Heart right ventricle (tissue), 16 donors: ENCODE results near the gene LARGE1. TPM values are rescaled to one million over a fixed set of nuclear protein-coding genes. Genes with fewer than 3 reads are reported as not detected.
"Not testable (repeated sequence)": the region's sequence is repeated elsewhere in the genome, so short reads cannot be mapped to it uniquely, and the experiment has no call there.

ENCODE experiments used
- ATAC-seq, 8 donors: fragments of 200-7000 bp; cut with Tn5 transposase; one replicate each; pipeline ENCODE4 v1.9.1; 2020; ENCODE audit warnings: mild to moderate bottlenecking in 8 of 8, moderate library complexity in 8 of 8, moderate number of reproducible peaks in 1 of 8
- DNase-seq, 2 donors: peaks; one replicate each; pipeline ENCODE4 v3.0.0-alpha.2; 2020
- H3K27ac ChIP-seq, 10 donors: fragments of 200-600 bp; sonication (generic) in 2 of 10; one replicate each; pipeline versions ENCODE4 v1.5.0 to v1.8.0; 2020 to 2022; ENCODE audit warnings: mild to moderate bottlenecking in 3 of 10
- H3K27me3 ChIP-seq, 7 donors: fragments of 200-600 bp; one replicate each; pipeline ENCODE4 v1.8.0; 2021 to 2022; ENCODE audit warnings: mild to moderate bottlenecking in 2 of 7
- H3K36me3 ChIP-seq, 9 donors: fragments of 200-600 bp; sonication (generic) in 1 of 9; one replicate each; pipeline versions ENCODE4 v1.5.0 to v1.8.0; 2020 to 2022; ENCODE audit warnings: mild to moderate bottlenecking in 2 of 9
- H3K4me1 ChIP-seq, 9 donors: fragments of 200-600 bp; sonication (generic) in 1 of 9; one replicate each; pipeline versions ENCODE4 v1.5.0 to v1.8.0; 2020 to 2022; ENCODE audit warnings: mild to moderate bottlenecking in 4 of 9
- H3K4me3 ChIP-seq, 10 donors: fragments of 200-600 bp; sonication (generic) in 2 of 10; one replicate each; pipeline versions ENCODE4 v1.5.0 to v1.8.0; 2020 to 2022; ENCODE audit warnings: mild to moderate bottlenecking in 7 of 10, moderate library complexity in 2 of 10
- H3K9me3 ChIP-seq, 11 donors: fragments of 200-600 bp in 10 of 11; sonication (generic) in 2 of 11; one replicate each; pipeline versions ENCODE4 v1.5.0 to v1.8.0; 2013 to 2022; ENCODE audit warnings: mild to moderate bottlenecking in 2 of 11, control low read depth in 1 of 11, moderate library complexity in 1 of 11
- WGBS, 2 donors: extraction: QIAGEN DNeasy Blood & Tissue Kit; methylation state at CpG; one replicate each; pipeline ENCODE4 v1.1.7; 2013; ENCODE audit warnings: inconsistent platforms in 1 of 2; 5-methylcytosine and 5-hydroxymethylcytosine counted together
- intact Hi-C, 10 donors: fragments of 100-400 bp; cut with DNase I; formaldehyde crosslinking; loops; one replicate each; pipeline versions ENCODE4 v1.11.1 to v1.14.2; 2022
- polyA plus RNA-seq, 2 donors: library from polyadenylated mRNA; stranded (reverse); fragments of 200-250 nt; gene quantifications; one replicate each; pipeline ENCODE4 v1.2.3, GENCODE V29; 2013
- total RNA-seq, 10 donors: library from RNA; stranded (reverse); fragmentation: NEBNext Ultra II Directional in 3 of 10; extraction: Animal tissue kit (Norgen Biotek cat#: 25700) in 3 of 10; gene quantifications; one replicate each; pipeline versions ENCODE4 v1.2.1 to v1.2.4, GENCODE V29; 2021 to 2023
- TF ChIP-seq, protein P1 (sequence below), 9 donors: fragments of 200-600 bp; sonication (generic) in 2 of 9; IDR thresholded peaks; one replicate each; pipeline versions ENCODE4 v1.5.0 to v1.8.0; 2021 to 2022; ENCODE audit warnings: antibody characterized with exemption in 9 of 9, mild to moderate bottlenecking in 5 of 9, moderate library complexity in 1 of 9
- donor health status: Arrhythmogenic right ventricular cardiomyopathy.
- donor health status: ischemic (EF 13 %, LVEDD 7.1; RV severe dilation, severe dysfunction).
- donor health status: healthy with polysubstance abuse.
- donor health status: DM: no; HTN: yes; CAD: no.
- donor health status: DM: no; HTN: no; CAD: no.
- donor health status: ischemic (EF 25% LVEDD 6.9; RV normal size, moderate dysfunction).
- donor health status: ischemic (EF 25% LVEDD 5.7; RV mildly dilated, moderate dysfunction).
- donor health status: healthy.
- donor health status: DM: yes; HTN: yes; CAD: no.
- donor health status: Ischemic cardiomyopathy.
- donor health status: ischemic (EF 35%, LVEDD 5.7; RV mildly dilated, moderate dysfunction).
- donor health status: nonischemic (EF 11% LVEDD 7.7; RV severe dilation, severe dysfunction).
- donor health status: DM: yes; HTN: yes; CAD: no.
- donor health status: PGD.
- donor health status: ischemic (EF 29% LVEDD 5.4; RV normal size, mild dysfunction).
- donor health status: nonischemic (EF 23%, LVEDD 6.1; RV moderate dilation, normal function).

LARGE1 gene
- total and polyA plus RNA-seq, 12 donors, result 33.7 to 184 (median 144) TPM

DNA sequence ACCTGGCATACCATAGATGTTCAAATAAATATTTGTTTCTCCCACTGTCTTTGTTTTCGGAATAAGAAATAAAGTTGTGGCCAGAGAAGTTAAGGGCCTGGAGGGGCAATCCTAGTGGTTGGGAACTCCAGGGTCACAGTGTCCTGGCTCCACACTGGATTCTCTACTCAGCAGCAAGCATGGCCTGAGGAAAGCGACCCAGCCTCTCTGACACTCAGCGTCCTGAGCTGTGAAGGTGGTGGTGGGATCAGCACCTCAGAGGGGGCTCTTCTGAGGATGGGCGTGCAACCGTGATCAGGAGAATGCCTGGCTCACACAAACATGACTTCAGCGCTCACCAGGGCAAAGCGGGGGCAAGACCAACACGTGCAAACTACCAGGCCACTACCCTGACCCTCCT is 59.9 kb downstream of the LARGE1 start:
- no peak for DNase-seq
- ATAC-seq, result no peak
- peaks cover 3 to 53% (median 26%) of the 10 kb centered on the region in 9 donors for H3K4me1 ChIP-seq
- no peaks in the 10 kb centered on the region for H3K36me3 ChIP-seq
- intact Hi-C loops, result loop anchor here in 1 of 10 donors (10.0 kb wide), 1 partner anchor 46 kb away; no protein-coding TSS in a partner anchor
- TF ChIP-seq, protein P1, sequence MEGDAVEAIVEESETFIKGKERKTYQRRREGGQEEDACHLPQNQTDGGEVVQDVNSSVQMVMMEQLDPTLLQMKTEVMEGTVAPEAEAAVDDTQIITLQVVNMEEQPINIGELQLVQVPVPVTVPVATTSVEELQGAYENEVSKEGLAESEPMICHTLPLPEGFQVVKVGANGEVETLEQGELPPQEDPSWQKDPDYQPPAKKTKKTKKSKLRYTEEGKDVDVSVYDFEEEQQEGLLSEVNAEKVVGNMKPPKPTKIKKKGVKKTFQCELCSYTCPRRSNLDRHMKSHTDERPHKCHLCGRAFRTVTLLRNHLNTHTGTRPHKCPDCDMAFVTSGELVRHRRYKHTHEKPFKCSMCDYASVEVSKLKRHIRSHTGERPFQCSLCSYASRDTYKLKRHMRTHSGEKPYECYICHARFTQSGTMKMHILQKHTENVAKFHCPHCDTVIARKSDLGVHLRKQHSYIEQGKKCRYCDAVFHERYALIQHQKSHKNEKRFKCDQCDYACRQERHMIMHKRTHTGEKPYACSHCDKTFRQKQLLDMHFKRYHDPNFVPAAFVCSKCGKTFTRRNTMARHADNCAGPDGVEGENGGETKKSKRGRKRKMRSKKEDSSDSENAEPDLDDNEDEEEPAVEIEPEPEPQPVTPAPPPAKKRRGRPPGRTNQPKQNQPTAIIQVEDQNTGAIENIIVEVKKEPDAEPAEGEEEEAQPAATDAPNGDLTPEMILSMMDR (IDR thresholded peaks at IDR 0.05), result no peak
- H3K9me3 ChIP-seq, result no peaks in the 10 kb centered on the region
- H3K27me3 ChIP-seq, result no peaks in the 10 kb centered on the region
- WGBS, 2 donors, result 81 to 82% methylated on average over 8 of the region's 8 CpGs
- H3K4me3 ChIP-seq, result no peak overlapping the region
- H3K27ac ChIP-seq, result peak overlapping the region in 2 of 10 donors; percentile 20 to 26

DNA sequence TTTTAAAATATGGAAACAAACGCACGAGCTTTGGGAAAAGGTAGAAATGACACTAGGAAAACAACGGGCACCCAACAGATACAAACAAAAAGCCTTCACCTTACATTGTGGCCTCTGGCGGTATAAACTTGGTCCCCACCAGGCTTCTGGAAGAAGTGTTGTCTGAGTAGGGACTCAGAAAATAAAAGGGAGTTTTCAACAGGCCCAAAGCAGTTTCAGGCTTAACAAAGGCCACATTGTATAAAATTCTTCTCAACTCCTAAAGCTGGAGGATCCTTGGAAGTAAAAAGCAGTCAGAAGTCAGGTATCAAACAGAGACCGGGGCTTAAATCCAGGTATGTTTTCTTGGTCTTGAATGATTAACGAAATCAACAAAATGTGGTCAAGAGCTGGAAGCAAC is 61.0 kb downstream of the LARGE1 start:
- TF ChIP-seq, protein P1 (IDR thresholded peaks at IDR 0.05), result no peak
- H3K36me3 ChIP-seq, result no peaks in the 10 kb centered on the region
- no peaks in the 10 kb centered on the region for H3K9me3 ChIP-seq
- no peak overlapping the region for H3K27ac ChIP-seq
- no peak for DNase-seq
- no peak overlapping the region for H3K4me3 ChIP-seq
- intact Hi-C loops, result loop anchor here in 1 of 10 donors (10.0 kb wide), 1 partner anchor 55 kb away; no protein-coding TSS in a partner anchor
- ATAC-seq, result no peak
- H3K4me1 ChIP-seq, result peaks cover 0 to 48% (median 23%) of the 10 kb centered on the region in 9 donors
- H3K27me3 ChIP-seq, result no peaks in the 10 kb centered on the region
- 89 to 90% methylated on average over 6 of the region's 6 CpGs for WGBS, 2 donors

DNA sequence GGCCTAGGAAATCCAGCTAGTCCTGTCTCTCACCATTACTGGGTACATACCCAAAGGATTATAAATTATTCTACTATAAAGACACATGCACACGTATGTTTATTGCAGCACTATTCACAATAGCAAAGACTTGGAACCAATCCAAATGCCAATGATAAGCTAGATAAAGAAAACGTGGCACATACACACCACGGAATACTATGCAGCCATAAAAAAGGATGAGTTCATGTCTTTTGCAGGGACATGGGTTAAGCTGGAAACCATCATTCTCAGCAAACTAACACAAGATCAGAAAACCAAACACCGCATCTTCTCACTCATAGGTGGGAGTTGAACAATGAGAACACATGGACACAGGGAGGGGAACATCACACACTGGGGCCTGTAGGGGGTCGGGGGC is 61.6 kb downstream of the LARGE1 start:
- peaks cover 0 to 46% (median 21%) of the 10 kb centered on the region in 9 donors for H3K4me1 ChIP-seq
- not testable (repeated sequence) for H3K27me3 ChIP-seq, H3K27ac ChIP-seq, DNase-seq, H3K36me3 ChIP-seq, H3K4me3 ChIP-seq, H3K9me3 ChIP-seq, ATAC-seq
- WGBS, 2 donors, result 82 to 84% methylated on average over 5 of the region's 5 CpGs
- intact Hi-C loops, result loop anchor here in 1 of 10 donors (10.0 kb wide), 1 partner anchor 56 kb away; no protein-coding TSS in a partner anchor

DNA sequence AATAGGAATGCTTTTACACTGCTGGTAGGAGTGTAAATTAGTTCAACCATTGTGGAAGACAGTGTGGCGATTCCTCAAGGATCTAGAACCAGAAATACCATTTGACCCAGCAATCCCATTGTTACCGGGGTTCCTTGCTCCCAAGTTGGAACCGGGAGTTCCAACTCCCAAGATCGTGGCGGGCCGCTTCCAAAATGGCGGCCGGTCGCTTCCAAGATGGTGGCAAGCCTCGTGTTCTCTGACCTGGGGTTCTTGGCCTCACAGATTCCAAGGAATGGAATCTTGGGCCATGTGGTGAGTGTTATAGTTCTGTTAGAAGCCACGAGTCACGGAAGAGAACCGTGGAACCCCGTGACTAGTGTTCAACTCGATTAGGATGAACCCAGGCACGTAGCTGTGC is 62.5 kb downstream of the LARGE1 start:
- not testable (repeated sequence) for H3K9me3 ChIP-seq, H3K36me3 ChIP-seq, H3K4me3 ChIP-seq, DNase-seq, H3K27me3 ChIP-seq, ATAC-seq, H3K27ac ChIP-seq
- 96 to 99% methylated on average over 16 of the region's 16 CpGs for WGBS, 2 donors
- intact Hi-C loops, result loop anchor here in 1 of 10 donors (10.0 kb wide), 1 partner anchor 57 kb away; no protein-coding TSS in a partner anchor
- peaks cover 0 to 47% (median 30%) of the 10 kb centered on the region in 9 donors for H3K4me1 ChIP-seq

DNA sequence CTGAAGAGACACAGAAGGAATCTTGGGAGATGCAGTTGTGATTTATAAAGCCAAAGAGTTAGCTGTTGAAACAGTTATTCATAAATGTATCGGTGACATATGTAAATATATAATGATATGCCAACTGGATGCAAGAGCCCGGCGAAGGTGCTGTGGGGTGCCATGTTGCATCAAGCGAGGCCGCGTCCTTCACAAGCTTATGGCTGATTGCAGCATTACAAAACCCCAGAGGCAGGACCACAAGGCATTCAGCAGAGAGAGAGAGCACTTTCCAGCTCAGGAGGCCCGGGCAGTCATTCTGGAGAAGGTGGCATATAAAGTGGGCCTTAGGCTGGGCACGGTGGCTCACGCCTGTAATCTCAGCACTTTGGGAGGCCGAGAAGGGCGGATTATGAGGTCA is 65.6 kb downstream of the LARGE1 start:
- Histone ChIP-seq H3K4me3 (peak overlapping the region in 2 of 10 donors; percentile 59 to 67), H3K27me3 (no peaks in the 10 kb centered on the region), H3K9me3 (no peaks in the 10 kb centered on the region), H3K36me3 (no peaks in the 10 kb centered on the region), H3K4me1 (peaks cover 2 to 62% (median 40%) of the 10 kb centered on the region in 9 donors), H3K27ac (peak overlapping the region in 8 of 10 donors; percentile 31 to 83 (median 70))
- ATAC-seq (no peak), DNase-seq (no peak)
- TF ChIP-seq, protein P1 (IDR thresholded peaks at IDR 0.05), result no peak
- WGBS, 2 donors, result 96% methylated on average over 11 of the region's 11 CpGs
- intact Hi-C loops, result loop anchor here in 3 of 10 donors (5.0 to 10.0 kb wide), 2 partner anchors 60 to 68 kb away; partner anchors contain the start of gene LARGE1 (in 2 of the 3)
